ENCODE measurements around the gene SMOC2.

GRCh38 chr6:168709991-168710390, 269.0 kb downstream of the SMOC2 start:
- TF ChIP-seq CTCF (conservative IDR thresholded peaks at IDR 0.05; ENCODE audit: low read depth, low read length) (no peak), MAZ (IDR thresholded peaks at IDR 0.05; ENCODE audit: borderline replicate concordance, low read depth, low read length) (no peak), FOS (IDR thresholded peaks at IDR 0.05; ENCODE audit: low read depth, low read length) (no peak), ELK1 (IDR thresholded peaks at IDR 0.05; ENCODE audit: borderline replicate concordance, low read depth, low read length) (no peak), POLR2A (IDR thresholded peaks at IDR 0.05; ENCODE audit: low read depth, low read length) (no peak), CEBPB (IDR thresholded peaks at IDR 0.05; ENCODE audit: low read depth, low read length) (no peak), RAD21 (IDR thresholded peaks at IDR 0.05; ENCODE audit: low read length) (no peak), CHD1 (IDR thresholded peaks at IDR 0.05; ENCODE audit: low read depth, low read length) (no peak), MXI1 (IDR thresholded peaks at IDR 0.05; ENCODE audit: borderline replicate concordance, low read depth, low read length) (no peak), SMC3 (IDR thresholded peaks at IDR 0.05; ENCODE audit: low read depth, low read length) (no peak)

Data from IMR-90 (cell line).